Retina (tissue), 1 donor: Measurements from ENCODE around the gene AMMECR1L.
"Not testable (repeated sequence)": the region's sequence is repeated elsewhere in the genome, so short reads cannot be mapped to it uniquely, and the experiment has no call there.

Experiments
- DNase-seq: peaks from one replicate; pipeline ENCODE4 v3.0.0-alpha.2; 2016

AMMECR1L gene

GRCh38 chr2:127829845-127830246 lies 55.9 kb downstream of the AMMECR1L start:
- no peak for DNase-seq

GRCh38 chr2:127826708-127827107 lies 59.0 kb downstream of the AMMECR1L start:
- not testable (repeated sequence) for DNase-seq

- no peak for DNase-seq
Observed at GRCh38 chr2:127826047-127826446, 59.7 kb downstream of the AMMECR1L start.

GRCh38 chr2:127820080-127820668 lies 65.6 kb downstream of the AMMECR1L start:
- DNase-seq: no peak

- no peak for DNase-seq
Observed at GRCh38 chr2:127818794-127819425, 66.8 kb downstream of the AMMECR1L start.

- no peak for DNase-seq
Observed at GRCh38 chr2:127818241-127818640, 67.5 kb downstream of the AMMECR1L start.

- DNase-seq: no peak
Observed at GRCh38 chr2:127814677-127815076, 71.1 kb downstream of the AMMECR1L start.

GRCh38 chr2:127812441-127812840 lies 73.3 kb downstream of the AMMECR1L start:
- DNase-seq: not testable (repeated sequence)
